ENCODE data around the gene REG3G. TPM values are rescaled to one million over a fixed set of nuclear protein-coding genes. Genes with fewer than 3 reads are reported as not detected.
"Not testable (repeated sequence)": the region's sequence is repeated elsewhere in the genome, so short reads cannot be mapped to it uniquely, and the experiment has no call there.

The REG3G gene
- total RNA-seq, 2 experiments from 2014 or later: not detected

DNA sequence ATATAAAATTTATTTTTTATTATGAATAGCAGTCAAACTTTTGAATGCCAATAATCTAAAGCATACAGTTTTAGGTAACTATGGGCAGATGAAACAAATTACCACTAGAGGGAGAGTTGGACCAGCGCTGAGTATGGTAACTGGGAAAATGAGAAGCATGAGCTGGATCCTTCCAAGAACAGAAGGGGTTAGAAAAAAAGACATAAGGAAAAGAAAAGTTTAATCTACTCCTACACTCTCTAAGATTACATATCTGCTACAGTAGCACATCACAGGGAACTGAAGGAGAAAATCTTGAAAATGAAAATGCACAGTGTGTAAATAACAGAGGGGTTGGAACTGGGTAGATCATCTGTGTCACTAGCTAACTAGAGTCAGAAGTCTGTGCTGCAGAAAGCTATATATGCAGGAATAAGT is 15.5 kb downstream of the REG3G start:
- Mint-ChIP-seq H3K36me3 (ENCODE audit: low read depth) (no peaks in the 10 kb centered on the region), H3K4me1 (ENCODE audit: low read depth) (no peaks in the 10 kb centered on the region), H3K9me3 (peaks cover 1% of the 10 kb centered on the region), H3K27me3 (ENCODE audit: low read depth) (no peaks in the 10 kb centered on the region), H3K27ac (no peak overlapping the region), H3K4me3 (no peak overlapping the region)
- intact Hi-C loops (cut with micrococcal nuclease): loop anchor here (1.0 kb wide), 1 partner anchor 178 kb away; no protein-coding TSS in a partner anchor
- no peak for DNase-seq
- CTCF ChIA-PET: interaction anchor here (0.7 kb wide), 1 partner anchor 124 kb away, joined by 3 read pairs; no protein-coding TSS in a partner anchor

- H3K27me3 Mint-ChIP-seq (ENCODE audit: low read depth); H3K4me1 Mint-ChIP-seq (ENCODE audit: low read depth); H3K36me3 Mint-ChIP-seq (ENCODE audit: low read depth); H3K27ac Mint-ChIP-seq; H3K4me3 Mint-ChIP-seq; CTCF ChIA-PET; H3K9me3 Mint-ChIP-seq; intact Hi-C loops (cut with micrococcal nuclease); DNase-seq: not testable (repeated sequence)
Observed at GRCh38 chr2:79053486-79053885, 28.0 kb downstream of the REG3G start.

DNA sequence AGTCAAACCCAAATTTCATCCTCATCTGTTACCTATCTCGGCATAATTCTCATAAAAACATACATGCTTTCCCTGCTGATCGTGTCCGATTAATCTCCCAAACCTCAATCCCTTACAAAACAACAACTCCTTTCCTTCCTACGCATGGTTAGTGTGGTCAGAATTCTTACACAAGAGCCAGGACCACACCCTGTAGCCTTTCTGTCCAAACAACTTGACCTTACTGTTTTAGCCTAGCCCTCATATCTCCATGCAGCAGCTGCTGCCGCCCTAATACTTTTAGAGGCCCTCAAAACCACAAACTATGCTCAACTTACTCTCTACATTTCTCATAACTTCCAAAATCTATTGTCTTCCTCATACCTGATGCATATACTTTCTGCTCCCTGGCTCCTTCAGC is 29.3 kb downstream of the REG3G start:
- CTCF ChIA-PET; H3K27me3 Mint-ChIP-seq (ENCODE audit: low read depth); H3K27ac Mint-ChIP-seq; H3K36me3 Mint-ChIP-seq (ENCODE audit: low read depth); H3K4me1 Mint-ChIP-seq (ENCODE audit: low read depth); H3K4me3 Mint-ChIP-seq; H3K9me3 Mint-ChIP-seq; intact Hi-C loops (cut with micrococcal nuclease); DNase-seq: not testable (repeated sequence)

GRCh38 chr2:79065201-79065600 is 39.7 kb downstream of the REG3G start:
- no peak for DNase-seq
- H3K9me3 Mint-ChIP-seq: peaks cover 3% of the 10 kb centered on the region
- H3K27ac Mint-ChIP-seq: no peak overlapping the region
- H3K36me3 Mint-ChIP-seq (ENCODE audit: low read depth): no peaks in the 10 kb centered on the region
- H3K4me1 Mint-ChIP-seq (ENCODE audit: low read depth): no peaks in the 10 kb centered on the region
- CTCF ChIA-PET: no interaction called here
- intact Hi-C loops (cut with micrococcal nuclease): no loop called here
- no peaks in the 10 kb centered on the region for H3K27me3 Mint-ChIP-seq (ENCODE audit: low read depth)
- no peak overlapping the region for H3K4me3 Mint-ChIP-seq

DNA sequence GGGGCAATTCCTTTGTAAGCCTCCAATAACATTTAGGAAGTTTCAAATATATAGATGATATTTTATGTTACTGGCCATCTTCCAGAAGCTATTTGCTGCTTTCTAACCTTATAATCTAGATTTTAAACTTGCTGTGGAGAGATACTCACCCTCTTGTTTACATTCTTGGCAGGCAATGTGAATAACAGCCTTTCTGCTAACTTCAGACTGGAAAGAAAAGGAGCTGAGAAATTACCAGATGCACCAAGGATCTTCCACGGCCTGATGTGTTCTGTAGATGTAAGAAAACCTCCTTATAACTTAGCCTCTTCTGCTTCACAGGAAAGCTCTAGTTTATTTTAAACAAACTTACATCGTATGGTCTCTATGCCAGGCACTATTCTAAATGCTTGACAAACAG is 45.6 kb downstream of the REG3G start:
- no peak for DNase-seq
- no peaks in the 10 kb centered on the region for H3K4me1 Mint-ChIP-seq (ENCODE audit: low read depth)
- no peak overlapping the region for H3K27ac Mint-ChIP-seq
- no peak overlapping the region for H3K4me3 Mint-ChIP-seq
- no peaks in the 10 kb centered on the region for H3K27me3 Mint-ChIP-seq (ENCODE audit: low read depth)
- intact Hi-C loops (cut with micrococcal nuclease): no loop called here
- H3K9me3 Mint-ChIP-seq: peaks cover 12% of the 10 kb centered on the region
- no peaks in the 10 kb centered on the region for H3K36me3 Mint-ChIP-seq (ENCODE audit: low read depth)
- CTCF ChIA-PET: no interaction called here

Other genes starting within 250 kb of the REG3G start
- gene REG1B, start 62.3 kb downstream of the REG3G start, total RNA-seq: not detected
- gene REG1A, start 94.8 kb downstream of the REG3G start, total RNA-seq: not detected
- gene REG3A, start 134.1 kb downstream of the REG3G start, total RNA-seq: not detected